GM10847 (cell line): ENCODE data around the gene HHIP.

Source experiments
- POLR2A ChIP-seq: IDR thresholded peaks from 2 replicates; pipeline ENCODE4 v1.6.1; 2011; ENCODE audit not compliant: insufficient read length; ENCODE audit errors: extremely low read depth

HHIP gene

GRCh38 chr4:144681806-144682205, 35.9 kb downstream of the HHIP start:
- no peak for TF ChIP-seq POLR2A

GRCh38 chr4:144683516-144683915, 37.6 kb downstream of the HHIP start:
- no peak for TF ChIP-seq POLR2A

GRCh38 chr4:144685911-144686310, 40.0 kb downstream of the HHIP start:
- no peak for TF ChIP-seq POLR2A

- TF ChIP-seq POLR2A = no peak
These were observed 41.0 kb downstream of the HHIP start for GRCh38 chr4:144686921-144687320.

- no peak for TF ChIP-seq POLR2A
These were observed 41.5 kb downstream of the HHIP start for GRCh38 chr4:144687466-144687865.

GRCh38 chr4:144688035-144688569, 42.1 kb downstream of the HHIP start:
- no peak for TF ChIP-seq POLR2A

GRCh38 chr4:144689125-144689524, 43.2 kb downstream of the HHIP start:
- no peak for TF ChIP-seq POLR2A

GRCh38 chr4:144695721-144696120, 49.8 kb downstream of the HHIP start:
- no peak for TF ChIP-seq POLR2A

- no peak for TF ChIP-seq POLR2A
These were observed 50.4 kb downstream of the HHIP start for GRCh38 chr4:144696376-144696775.

GRCh38 chr4:144699565-144699964, 53.6 kb downstream of the HHIP start:
- TF ChIP-seq POLR2A = no peak

GRCh38 chr4:144701683-144702233, 55.8 kb downstream of the HHIP start:
- TF ChIP-seq POLR2A = no peak

- no peak for TF ChIP-seq POLR2A
These were observed 57.5 kb downstream of the HHIP start for GRCh38 chr4:144703494-144703893.

GRCh38 chr4:144705601-144706590, 59.9 kb downstream of the HHIP start:
- no peak for TF ChIP-seq POLR2A

GRCh38 chr4:144709159-144709558, 63.2 kb downstream of the HHIP start:
- no peak for TF ChIP-seq POLR2A

GRCh38 chr4:144709793-144710525, 64.0 kb downstream of the HHIP start:
- no peak for TF ChIP-seq POLR2A
